NCI-H1417 treated with DMSO at 0.1 percent for 48 hours (cell line): ENCODE data around the gene P2RX4.
A peak's percentile ranks its signal among the peaks of the same experiment; 100 is the strongest.
"Not testable (repeated sequence)": the region's sequence is repeated elsewhere in the genome, so short reads cannot be mapped to it uniquely, and the experiment has no call there.

Experiments used
- DNase-seq: peaks from one replicate; lab custom pipeline; 2025; lab: John Stamatoyannopoulos, UW

P2RX4 gene

GRCh38 chr12:121223292-121224285 is 13.7 kb downstream of the P2RX4 start:
- DNase-seq, result no peak

GRCh38 chr12:121224591-121224990 is 14.7 kb downstream of the P2RX4 start:
- no peak for DNase-seq

- no peak for DNase-seq
Observed at GRCh38 chr12:121226399-121226798, 16.5 kb downstream of the P2RX4 start.

- not testable (repeated sequence) for DNase-seq
Observed at GRCh38 chr12:121226871-121227270, 16.9 kb downstream of the P2RX4 start.

GRCh38 chr12:121227294-121227693 is 17.4 kb downstream of the P2RX4 start:
- peak; percentile 24 for DNase-seq

- no peak for DNase-seq
Observed at GRCh38 chr12:121228919-121229665, 19.2 kb downstream of the P2RX4 start.

- DNase-seq, result not testable (repeated sequence)
Observed at GRCh38 chr12:121229826-121230537, 20.1 kb downstream of the P2RX4 start.

- no peak for DNase-seq
Observed at GRCh38 chr12:121230538-121230907, 20.6 kb downstream of the P2RX4 start.

GRCh38 chr12:121232163-121232562 is 22.2 kb downstream of the P2RX4 start:
- no peak for DNase-seq

- no peak for DNase-seq
Observed at GRCh38 chr12:121232977-121233627, 23.2 kb downstream of the P2RX4 start.

GRCh38 chr12:121233628-121234020 is 23.7 kb downstream of the P2RX4 start:
- DNase-seq, result no peak

- no peak for DNase-seq
Observed at GRCh38 chr12:121236776-121237175, 26.8 kb downstream of the P2RX4 start.

GRCh38 chr12:121237415-121237814 is 27.5 kb downstream of the P2RX4 start:
- DNase-seq, result no peak

- DNase-seq, result no peak
Observed at GRCh38 chr12:121238086-121238485, 28.2 kb downstream of the P2RX4 start.

GRCh38 chr12:121238604-121239350 is 28.8 kb downstream of the P2RX4 start:
- DNase-seq, result peak; percentile 76

GRCh38 chr12:121239351-121240061 is 29.6 kb downstream of the P2RX4 start:
- DNase-seq, result no peak

GRCh38 chr12:121240062-121240420 is 30.1 kb downstream of the P2RX4 start:
- DNase-seq, result no peak

GRCh38 chr12:121240484-121241101 is 30.7 kb downstream of the P2RX4 start:
- no peak for DNase-seq

GRCh38 chr12:121241156-121241970 is 31.4 kb downstream of the P2RX4 start:
- no peak for DNase-seq
